NCI-H524 treated with DMSO at 0.1 percent for 48 hours (cell line): ENCODE results near the gene APOL3.
"Not testable (repeated sequence)": the region's sequence is repeated elsewhere in the genome, so short reads cannot be mapped to it uniquely, and the experiment has no call there.

Experiments
- DNase-seq: peaks from one replicate; lab custom pipeline; 2025; lab: John Stamatoyannopoulos, UW

Gene APOL3

DNA sequence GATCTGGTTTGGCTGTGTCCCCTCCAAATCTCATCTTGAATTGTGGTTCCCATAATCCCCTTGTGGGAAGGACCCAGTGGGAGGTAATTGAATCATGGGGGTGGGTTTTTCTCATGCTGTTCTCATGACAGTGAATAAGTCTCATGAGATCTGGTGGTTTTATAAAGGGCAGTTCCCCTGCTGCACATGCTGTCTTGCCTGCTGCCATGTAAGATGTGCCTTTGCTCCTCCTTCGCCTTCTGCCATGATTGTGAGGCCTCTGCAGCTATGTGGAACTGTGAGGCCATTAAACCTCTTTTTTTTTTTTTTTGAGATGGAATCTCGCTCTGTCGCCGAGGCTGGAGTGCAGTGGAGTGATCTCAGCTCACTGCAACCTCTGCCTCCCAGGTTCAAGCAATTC, 59.6 kb downstream of the APOL3 start:
- DNase-seq, result not testable (repeated sequence)

DNA sequence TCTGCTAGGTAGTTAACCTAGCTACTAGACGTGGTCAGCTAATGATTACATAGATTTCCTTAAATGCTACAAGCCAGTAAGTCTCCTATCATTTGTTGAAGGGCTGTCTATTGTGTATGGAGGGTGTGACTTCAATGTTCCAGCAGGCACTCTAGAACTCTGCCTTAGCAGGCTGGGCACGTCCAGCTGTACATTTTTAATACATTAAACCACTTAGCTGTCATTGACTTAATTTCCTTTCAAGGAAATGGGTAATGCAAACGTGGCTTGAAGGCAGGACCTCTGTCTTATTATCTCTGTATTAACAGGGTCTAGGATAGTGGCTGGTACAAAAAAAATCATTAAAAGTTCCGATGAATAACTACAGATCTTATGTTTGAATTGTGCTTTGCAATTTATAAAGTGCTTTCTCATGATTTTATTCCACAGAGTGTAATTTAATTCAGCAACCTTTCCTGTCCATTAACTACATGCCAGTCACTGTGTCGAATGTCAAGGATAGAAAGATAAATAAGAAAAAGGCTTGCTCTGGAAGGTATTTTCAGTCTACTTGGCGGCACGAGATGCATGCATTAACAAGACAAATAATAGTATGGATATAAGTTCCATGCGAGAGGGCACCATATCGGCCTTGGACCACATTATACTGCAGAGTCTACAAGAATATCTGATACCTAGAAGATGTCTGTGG, 60.3 kb downstream of the APOL3 start:
- no peak for DNase-seq

DNA sequence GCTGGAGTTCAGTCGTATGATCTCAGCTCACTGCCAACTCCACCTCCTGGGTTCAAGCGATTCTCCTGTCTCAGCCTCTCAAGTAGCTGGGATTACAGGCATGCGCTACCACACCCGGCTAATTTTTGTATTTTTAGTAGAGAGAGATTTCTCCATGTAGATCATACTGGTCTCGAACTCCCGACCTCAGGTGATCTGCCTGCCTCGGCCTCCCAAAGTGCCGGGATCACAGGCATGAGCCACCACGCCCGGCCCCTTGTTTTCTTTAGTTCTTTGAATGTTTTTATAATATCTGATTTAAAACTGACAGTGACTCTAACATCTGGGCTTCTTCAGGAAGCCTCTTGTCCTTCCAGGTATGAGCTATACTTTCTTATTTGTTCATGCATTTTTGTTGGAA, 61.0 kb downstream of the APOL3 start:
- not testable (repeated sequence) for DNase-seq

- DNase-seq, result no peak
Measured at GRCh38 chr22:36097880-36098279, 62.7 kb downstream of the APOL3 start.

DNA sequence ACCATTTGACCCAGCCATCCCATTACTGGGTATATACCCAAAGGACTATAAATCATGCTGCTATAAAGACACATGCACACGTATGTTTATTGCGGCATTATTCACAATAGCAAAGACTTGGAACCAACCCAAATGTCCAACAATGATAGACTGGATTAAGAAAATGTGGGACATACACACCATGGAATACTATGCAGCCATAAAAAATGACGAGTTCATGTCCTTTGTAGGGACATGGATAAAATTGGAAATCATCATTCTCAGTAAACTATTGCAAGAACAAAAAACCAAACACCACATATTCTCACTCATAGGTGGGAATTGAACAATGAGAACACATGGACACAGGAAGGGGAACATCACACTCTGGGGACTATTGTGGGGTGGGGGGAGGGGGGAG, 69.8 kb downstream of the APOL3 start:
- DNase-seq, result not testable (repeated sequence)
